DND-41 (cell line): ENCODE results near the gene PRPSAP1.

Source experiments
- ATAC-seq: fragments of 200-7000 bp; cut with Tn5 transposase; 3 replicates; pipeline ENCODE4 v1.9.1; 2021; ENCODE audit warnings: low read depth; ENCODE audit not compliant: insufficient read depth
- DNase-seq: peaks from one replicate; pipeline ENCODE4 v3.0.0-alpha.2; 2020
- H2AFZ ChIP-seq: 2 replicates; pipeline ENCODE4 v1.6.0; 2012; ENCODE audit warnings: low read depth, low read length
- H3K27ac ChIP-seq: 2 replicates; pipeline ENCODE4 v1.5.1; 2012; ENCODE audit warnings: low read length, inconsistent platforms
- H3K27me3 ChIP-seq: fragments of 200-600 bp; sonication (generic); 2 replicates; pipeline ENCODE4 v1.6.0; 2012; ENCODE audit warnings: low read length, mild to moderate bottlenecking, inconsistent platforms; ENCODE audit not compliant: insufficient read depth, poor library complexity
- H3K36me3 ChIP-seq: 2 replicates; pipeline ENCODE4 v1.5.1; 2012; ENCODE audit warnings: low read length, inconsistent platforms; ENCODE audit not compliant: insufficient read depth
- H3K4me1 ChIP-seq: 2 replicates; pipeline ENCODE4 v1.5.1; 2012; ENCODE audit warnings: mild to moderate bottlenecking, low read length; ENCODE audit not compliant: insufficient read depth
- H3K4me2 ChIP-seq: 2 replicates; pipeline ENCODE4 v1.6.0; 2012; ENCODE audit warnings: mild to moderate bottlenecking, moderate library complexity, low read length, inconsistent platforms; ENCODE audit not compliant: insufficient read depth
- H3K4me3 ChIP-seq, 2 experiments: fragments of 200-600 bp in 1 of 2; shearing (Covaris generic) in 1 of 2; 2 replicates each; pipeline ENCODE4 v1.5.1; 2012 to 2016; ENCODE audit warnings: inconsistent platforms in 2 of 2, low read length in 2 of 2, mild to moderate bottlenecking in 2 of 2, low read depth in 1 of 2, moderate library complexity in 1 of 2
- H3K79me2 ChIP-seq: 2 replicates; pipeline ENCODE4 v1.6.0; 2012; ENCODE audit warnings: low read length, inconsistent platforms; ENCODE audit not compliant: insufficient read depth
- H3K9ac ChIP-seq: 2 replicates; pipeline ENCODE4 v1.6.0; 2012; ENCODE audit warnings: low read depth, mild to moderate bottlenecking, inconsistent platforms, low read length, moderate library complexity
- H3K9me3 ChIP-seq: 2 replicates; pipeline ENCODE4 v1.5.1; 2012; ENCODE audit warnings: low read length, moderate library complexity, mild to moderate bottlenecking, inconsistent platforms; ENCODE audit not compliant: insufficient read depth, severe bottlenecking
- H4K20me1 ChIP-seq: 2 replicates; pipeline ENCODE4 v1.6.0; 2012; ENCODE audit warnings: low read length; ENCODE audit not compliant: insufficient read depth
- CTCF ChIP-seq: IDR thresholded peaks from 2 replicates; pipeline ENCODE4 v1.5.1; 2012; ENCODE audit warnings: borderline replicate concordance, low read length, moderate library complexity, mild to moderate bottlenecking; ENCODE audit not compliant: poor library complexity, severe bottlenecking; ENCODE audit errors: extremely low read depth
- EZH2 ChIP-seq: IDR thresholded peaks from 3 replicates; pipeline ENCODE4 v1.6.1; 2012; ENCODE audit warnings: borderline replicate concordance, low read depth, mild to moderate bottlenecking, moderate library complexity, low read length, inconsistent platforms; ENCODE audit not compliant: severe bottlenecking

Gene PRPSAP1

DNA sequence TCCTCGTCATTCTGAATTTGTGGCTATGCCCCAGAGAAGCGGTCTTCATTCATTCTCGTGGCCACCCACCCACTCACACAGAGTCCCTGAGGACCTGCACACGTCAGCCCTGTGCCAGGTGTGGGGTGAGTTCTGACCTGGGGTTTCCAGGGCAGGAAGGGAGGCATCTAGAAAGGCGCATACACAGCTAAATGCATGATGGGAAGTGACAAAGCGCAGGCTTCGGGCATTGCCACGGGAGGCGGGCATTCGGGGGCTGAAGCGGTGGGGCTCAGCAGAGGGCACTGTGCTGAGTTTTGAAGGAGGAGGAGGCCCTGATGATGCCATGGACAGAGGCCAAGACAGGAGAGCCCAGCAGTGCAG is 77.7 kb downstream of the PRPSAP1 start:
- Histone ChIP-seq H3K4me3 (no peak overlapping the region), H3K9ac (no peak overlapping the region), H2AFZ (no peak overlapping the region), H3K4me1 (0 out of 2 replicates have a peak, but pooled peaks cover 1% of the 10 kb centered on the region), H3K36me3 (peaks cover 9% of the 10 kb centered on the region), H3K4me2 (no peak overlapping the region), H3K27ac (no peak overlapping the region), H3K79me2 (no peaks in the 10 kb centered on the region), H4K20me1 (peaks cover 8% of the 10 kb centered on the region), H3K9me3 (no peaks in the 10 kb centered on the region), H3K27me3 (no peaks in the 10 kb centered on the region)
- TF ChIP-seq CTCF (no peak), EZH2 (no peak)
- DNase-seq (no peak), ATAC-seq (no peak)

GRCh38 chr17:76275382-76276068 is 78.2 kb downstream of the PRPSAP1 start:
- peaks cover 13% of the 10 kb centered on the region for H4K20me1 ChIP-seq
- H3K4me1 ChIP-seq, result 0 out of 2 replicates have a peak, but pooled peaks cover 6% of the 10 kb centered on the region
- no peak for TF ChIP-seq CTCF
- TF ChIP-seq EZH2, result no peak
- peaks cover 14% of the 10 kb centered on the region for H3K36me3 ChIP-seq
- ATAC-seq (no peak), DNase-seq (no peak)
- no peak overlapping the region for H3K9ac ChIP-seq
- no peak overlapping the region; the same call in 1 of the 2 replicates for H3K27ac ChIP-seq
- no peaks in the 10 kb centered on the region for H3K9me3 ChIP-seq
- no peak overlapping the region for H2AFZ ChIP-seq
- no peak overlapping the region for H3K4me3 ChIP-seq
- peaks cover 5% of the 10 kb centered on the region; the same call in 1 of the 2 replicates for H3K79me2 ChIP-seq
- H3K27me3 ChIP-seq, result no peaks in the 10 kb centered on the region
- H3K4me2 ChIP-seq, result no peak overlapping the region

GRCh38 chr17:76274112-76274956 is 79.4 kb downstream of the PRPSAP1 start:
- Histone ChIP-seq H3K36me3 (peaks cover 22% of the 10 kb centered on the region), H4K20me1 (peaks cover 21% of the 10 kb centered on the region), H3K9ac (no peak overlapping the region), H3K79me2 (peaks cover 13% of the 10 kb centered on the region), H3K4me3 (no peak overlapping the region), H3K4me1 (peaks cover 14% of the 10 kb centered on the region), H3K4me2 (no peak overlapping the region), H3K27ac (0 out of 2 replicates have a peak overlapping the region, but pooled peaks have one; percentile 27), H3K9me3 (no peaks in the 10 kb centered on the region), H3K27me3 (no peaks in the 10 kb centered on the region), H2AFZ (no peak overlapping the region)
- ATAC-seq (no peak), DNase-seq (no peak)
- no peak for TF ChIP-seq CTCF
- TF ChIP-seq EZH2, result no peak
